Epithelial cell of proximal tubule (primary cell): ENCODE data around the gene HFE. TPM values are rescaled to one million over a fixed set of nuclear protein-coding genes. Genes with fewer than 3 reads are reported as not detected.
A peak's percentile ranks its signal among the peaks of the same experiment; 100 is the strongest.
"Not testable (repeated sequence)": the region's sequence is repeated elsewhere in the genome, so short reads cannot be mapped to it uniquely, and the experiment has no call there.

ENCODE experiments used
- DNase-seq: peaks from one replicate; pipeline ENCODE4 v3.0.0-alpha.2; 2011; ENCODE audit warnings: low read depth
- H3K4me3 ChIP-seq: 2 replicates; pipeline ENCODE4 v1.5.1; 2011; ENCODE audit warnings: low read depth, mild to moderate bottlenecking, low read length
- CTCF ChIP-seq: conservative IDR thresholded peaks from 2 replicates; pipeline ENCODE4 v1.5.1; 2012; ENCODE audit warnings: low read depth, mild to moderate bottlenecking, low read length
- total RNA-seq: library from RNA; depleted of rRNA; stranded (reverse); fragments of >200 nt; gene quantifications from 2 replicates; pipeline ENCODE4 v1.2.3, GENCODE V29; 2015

Gene HFE
- total RNA-seq, 1 donor from 2014 or later, result 5.1 TPM

- H3K4me3 ChIP-seq, result no peak overlapping the region
- TF ChIP-seq CTCF, result no peak
- no peak for DNase-seq
Observed at GRCh38 chr6:26048590-26048989, 38.6 kb upstream of the HFE start.

GRCh38 chr6:26051665-26052310 is 35.4 kb upstream of the HFE start:
- no peak overlapping the region for H3K4me3 ChIP-seq
- no peak for DNase-seq
- TF ChIP-seq CTCF, result no peak

GRCh38 chr6:26052762-26053250 is 34.4 kb upstream of the HFE start:
- H3K4me3 ChIP-seq, DNase-seq: not testable (repeated sequence)

GRCh38 chr6:26053992-26054780 is 33.0 kb upstream of the HFE start:
- no peak for TF ChIP-seq CTCF
- H3K4me3 ChIP-seq, result peak overlapping the region; percentile 79
- no peak for DNase-seq

- peak; percentile 97 for DNase-seq
- peak overlapping the region; percentile 79 for H3K4me3 ChIP-seq
- peak; percentile 21 for TF ChIP-seq CTCF
Observed at GRCh38 chr6:26054781-26055718, 32.2 kb upstream of the HFE start.

- no peak for TF ChIP-seq CTCF
- H3K4me3 ChIP-seq, result peak overlapping the region; percentile 79
- DNase-seq, result no peak
Observed at GRCh38 chr6:26055719-26056582, 31.3 kb upstream of the HFE start.
